Large intestine (tissue), 3 donors: ENCODE data around the gene TXNDC11. TPM values are rescaled to one million over a fixed set of nuclear protein-coding genes. Genes with fewer than 3 reads are reported as not detected.
A peak's percentile ranks its signal among the peaks of the same experiment; 100 is the strongest.

ENCODE experiments used
- DNase-seq, 2 donors: peaks; one replicate each; pipeline versions ENCODE4 v3.0.0 to v3.0.0-alpha.2; 2013
- H3K27ac ChIP-seq: one replicate; pipeline ENCODE4 v1.5.1; 2013; ENCODE audit warnings: low read length
- H3K27me3 ChIP-seq: 2 replicates; pipeline ENCODE4 v1.6.1; 2013; ENCODE audit warnings: low read length; ENCODE audit not compliant: control insufficient read depth, insufficient read depth
- H3K36me3 ChIP-seq: 2 replicates; pipeline ENCODE4 v1.6.1; 2013; ENCODE audit warnings: low read length; ENCODE audit not compliant: control insufficient read depth, insufficient read depth
- H3K4me1 ChIP-seq: one replicate; pipeline ENCODE4 v1.6.1; 2013; ENCODE audit warnings: low read length; ENCODE audit not compliant: control insufficient read depth, insufficient read depth
- H3K4me3 ChIP-seq: one replicate; pipeline ENCODE4 v1.5.1; 2013; ENCODE audit warnings: low read length
- H3K9me3 ChIP-seq: one replicate; pipeline ENCODE4 v1.6.1; 2013; ENCODE audit warnings: mild to moderate bottlenecking, low read depth, low read length, moderate library complexity; ENCODE audit not compliant: control insufficient read depth
- WGBS: methylation state at CpG from one replicate; pipeline ENCODE4 v1.1.5; 2013; ENCODE audit warnings: low lambda C conversion rate; ENCODE audit not compliant: insufficient coverage; 5-methylcytosine and 5-hydroxymethylcytosine counted together
- polyA plus RNA-seq: library from polyadenylated mRNA; unstranded; fragments of 120-200 nt; gene quantifications from one replicate; pipeline ENCODE4 v1.2.1, GENCODE V29; 2013

TXNDC11 gene
- polyA plus RNA-seq, 1 donor = 42.5 TPM

DNA sequence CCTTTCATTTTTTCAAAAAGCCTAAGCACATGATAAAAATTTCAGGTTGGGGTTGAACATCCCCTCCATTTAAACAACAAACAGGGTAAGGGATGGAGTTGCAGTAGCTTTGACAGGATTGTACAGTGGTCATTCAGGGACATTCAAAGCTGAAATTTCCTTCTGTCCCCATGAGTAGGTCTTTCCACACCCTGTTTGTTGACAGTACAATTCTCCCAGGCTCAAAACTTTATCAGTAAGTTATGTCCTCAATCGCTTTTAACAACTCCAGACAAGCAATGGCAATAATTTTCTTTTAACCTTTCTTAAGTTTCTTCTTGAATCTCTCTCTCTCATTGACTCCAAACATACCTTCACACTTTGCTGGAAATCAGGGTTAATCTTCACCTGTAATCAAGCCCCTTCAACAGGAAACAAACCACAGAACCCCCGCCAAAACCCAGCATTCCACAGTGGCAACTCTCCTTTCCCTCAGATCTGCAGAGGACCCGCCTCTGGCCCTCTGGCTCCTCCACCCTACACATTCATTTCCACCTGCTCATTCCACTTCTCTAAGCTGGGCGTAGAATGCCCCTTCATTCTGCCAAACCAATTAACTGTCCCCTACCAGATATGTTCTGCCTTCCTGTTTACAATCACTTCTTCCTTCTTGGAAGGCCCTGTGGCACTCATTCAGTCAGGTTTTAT is 20.7 kb downstream of the TXNDC11 start:
- WGBS = 43% methylated on average over 2 of the region's 4 CpGs
- peaks cover 4% of the 10 kb centered on the region for H3K4me1 ChIP-seq
- no peak for DNase-seq
- H3K36me3 ChIP-seq = peaks cover 41% of the 10 kb centered on the region
- H3K9me3 ChIP-seq = no peaks in the 10 kb centered on the region
- H3K4me3 ChIP-seq = no peak overlapping the region
- H3K27me3 ChIP-seq = no peaks in the 10 kb centered on the region
- no peak overlapping the region for H3K27ac ChIP-seq

DNA sequence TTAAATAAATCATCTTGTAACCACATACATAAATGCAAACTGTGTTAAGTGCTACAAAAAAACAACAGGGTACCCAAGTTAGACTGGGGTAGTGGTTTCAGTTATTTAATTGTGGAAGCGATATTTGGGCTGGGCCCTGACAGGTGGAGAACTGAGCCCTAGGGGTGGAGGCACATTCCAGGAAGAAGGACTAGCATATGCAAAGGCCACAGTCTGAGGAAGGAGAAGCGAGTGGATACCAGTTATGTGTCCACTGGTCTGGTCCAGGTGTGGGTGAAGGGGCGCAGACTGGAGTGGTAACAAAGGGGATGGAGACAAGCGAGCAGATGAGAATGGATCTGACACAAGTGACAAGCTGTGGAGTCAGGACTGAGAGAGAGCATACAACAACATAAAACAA is 22.9 kb downstream of the TXNDC11 start:
- H3K27me3 ChIP-seq = no peaks in the 10 kb centered on the region
- peak overlapping the region; percentile 21 for H3K27ac ChIP-seq
- DNase-seq = no peak
- H3K4me1 ChIP-seq = peaks cover 6% of the 10 kb centered on the region
- no peak overlapping the region for H3K4me3 ChIP-seq
- 100% methylated on average over 2 of the region's 4 CpGs for WGBS
- peaks cover 40% of the 10 kb centered on the region for H3K36me3 ChIP-seq
- no peaks in the 10 kb centered on the region for H3K9me3 ChIP-seq

DNA sequence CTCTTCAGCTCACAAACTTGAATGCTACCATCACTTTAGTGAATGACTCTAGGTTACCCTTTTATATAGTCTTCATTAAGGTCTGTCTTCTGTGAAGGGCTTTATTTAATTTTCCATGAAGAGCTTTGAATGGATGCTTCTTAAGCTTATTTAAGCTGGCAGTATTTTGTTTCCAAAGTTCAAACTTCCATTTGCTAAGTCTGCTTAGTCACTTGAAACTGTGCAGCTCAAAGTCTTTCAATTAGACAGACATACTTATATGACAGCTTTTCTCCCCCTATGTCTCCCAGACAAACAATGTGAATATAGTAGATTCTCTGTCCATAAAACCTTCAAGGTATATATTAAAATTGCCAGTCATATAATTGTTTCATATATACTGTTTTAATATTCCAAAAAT is 23.5 kb downstream of the TXNDC11 start:
- H3K4me1 ChIP-seq = peaks cover 6% of the 10 kb centered on the region
- no peaks in the 10 kb centered on the region for H3K9me3 ChIP-seq
- no peaks in the 10 kb centered on the region for H3K27me3 ChIP-seq
- H3K4me3 ChIP-seq = no peak overlapping the region
- peaks cover 36% of the 10 kb centered on the region for H3K36me3 ChIP-seq
- peak overlapping the region; percentile 21 for H3K27ac ChIP-seq
- peak in 1 of 2 donors; percentile 38 for DNase-seq

DNA sequence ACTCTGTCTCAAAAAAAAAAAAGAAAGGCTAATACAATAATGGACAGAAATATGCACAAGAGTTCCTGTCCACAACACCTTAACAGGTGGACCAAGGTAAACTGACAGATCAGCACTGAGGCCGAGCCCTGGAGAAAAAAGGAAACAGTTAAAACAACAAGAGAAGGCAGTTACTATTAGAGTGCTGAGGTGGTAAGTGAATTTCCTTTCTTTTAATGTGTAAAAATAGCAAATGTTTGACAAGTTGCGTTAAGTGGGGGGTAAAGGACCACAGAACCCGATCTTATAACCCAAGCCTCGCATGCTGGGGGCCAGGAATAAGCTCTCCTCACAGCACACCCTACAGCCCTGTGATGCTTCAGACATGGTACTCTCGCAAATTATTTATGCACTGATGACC is 24.8 kb downstream of the TXNDC11 start:
- H3K4me1 ChIP-seq = peaks cover 6% of the 10 kb centered on the region
- DNase-seq = no peak
- 67% methylated on average over 1 of the region's 5 CpGs for WGBS
- no peak overlapping the region for H3K4me3 ChIP-seq
- no peak overlapping the region for H3K27ac ChIP-seq
- H3K27me3 ChIP-seq = no peaks in the 10 kb centered on the region
- peaks cover 42% of the 10 kb centered on the region for H3K36me3 ChIP-seq
- no peaks in the 10 kb centered on the region for H3K9me3 ChIP-seq

DNA sequence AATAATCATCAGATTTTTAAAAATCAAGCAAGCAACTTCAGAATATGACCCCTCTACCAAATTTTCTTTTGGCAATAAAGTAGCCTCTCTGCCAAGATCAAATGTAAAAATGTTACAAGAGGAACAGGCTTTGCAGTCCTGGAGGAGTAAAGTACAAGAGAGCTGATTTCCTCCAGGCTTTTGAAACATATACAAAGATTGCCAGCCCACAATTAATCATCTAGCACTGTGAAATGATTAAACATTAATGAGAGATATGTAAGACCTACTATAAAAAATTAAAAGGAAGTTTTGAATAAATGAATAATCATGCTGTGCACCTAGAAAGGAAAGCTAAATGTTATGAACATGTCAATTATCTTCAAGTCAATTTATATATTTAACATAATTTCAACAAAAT is 26.3 kb downstream of the TXNDC11 start:
- Histone ChIP-seq H3K9me3 (no peaks in the 10 kb centered on the region), H3K36me3 (peaks cover 46% of the 10 kb centered on the region), H3K4me1 (peaks cover 6% of the 10 kb centered on the region), H3K4me3 (no peak overlapping the region), H3K27ac (peak overlapping the region; percentile 38), H3K27me3 (no peaks in the 10 kb centered on the region)
- peak in 1 of 2 donors; percentile 51 for DNase-seq

DNA sequence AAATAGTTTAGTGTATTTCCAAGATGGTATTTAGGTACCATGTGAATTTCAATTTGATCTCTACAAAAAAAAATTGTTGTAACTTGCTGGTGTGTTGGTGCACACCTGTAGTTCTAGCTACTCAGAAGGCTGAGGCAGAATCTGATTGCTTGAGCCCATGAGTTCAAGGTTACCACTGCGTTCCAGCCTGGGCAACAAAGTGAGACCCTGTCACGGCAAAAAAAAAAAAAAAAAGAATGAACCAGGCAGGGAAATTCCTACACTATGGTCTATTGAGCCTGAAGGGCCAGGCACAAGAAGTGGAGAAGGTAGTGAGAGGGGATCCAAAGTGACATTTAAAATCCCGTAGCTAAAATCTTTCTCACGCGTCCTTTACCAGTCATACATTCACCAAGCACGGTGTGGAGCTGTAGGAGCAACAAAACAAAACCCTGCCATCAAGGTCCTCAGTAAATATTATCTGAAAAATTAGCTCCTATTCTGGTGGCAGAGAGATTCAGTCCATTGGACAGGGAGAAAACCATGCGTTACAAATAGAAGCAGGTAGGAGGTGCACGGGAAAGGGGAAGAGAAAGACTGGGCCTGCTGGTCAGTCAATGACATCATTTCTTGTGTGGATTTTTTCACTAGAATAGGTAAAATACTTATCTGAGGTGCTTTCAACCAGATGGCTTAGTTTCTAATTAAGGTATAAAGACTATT is 27.3 kb downstream of the TXNDC11 start:
- Histone ChIP-seq H3K27ac (no peak overlapping the region), H3K27me3 (no peaks in the 10 kb centered on the region), H3K4me1 (peaks cover 6% of the 10 kb centered on the region), H3K4me3 (no peak overlapping the region), H3K36me3 (peaks cover 47% of the 10 kb centered on the region), H3K9me3 (no peaks in the 10 kb centered on the region)
- no peak for DNase-seq
- WGBS = 85% methylated on average over 4 of the region's 8 CpGs

DNA sequence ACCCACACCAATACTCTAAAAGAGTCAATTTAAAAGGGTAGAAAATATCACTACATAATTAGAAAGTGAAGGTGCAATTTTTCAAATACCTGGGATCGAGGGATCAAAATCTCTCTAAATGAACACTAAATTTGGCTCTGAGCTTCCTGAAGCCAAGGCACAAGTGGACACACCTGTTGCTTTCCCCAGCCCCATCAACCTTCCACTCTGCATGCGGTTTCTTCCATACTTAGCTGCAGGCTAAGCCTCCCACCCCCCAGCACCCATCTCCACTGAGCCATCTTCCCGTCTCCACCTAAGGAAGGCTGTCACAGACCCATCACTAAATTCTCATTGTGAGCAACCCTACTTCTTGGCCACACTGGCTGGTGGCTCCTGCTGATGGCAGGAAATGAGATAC is 30.5 kb downstream of the TXNDC11 start:
- H3K9me3 ChIP-seq = no peaks in the 10 kb centered on the region
- H3K36me3 ChIP-seq = peaks cover 40% of the 10 kb centered on the region
- no peak for DNase-seq
- H3K27me3 ChIP-seq = no peaks in the 10 kb centered on the region
- H3K4me3 ChIP-seq = no peak overlapping the region
- WGBS = 100% methylated on average over 1 of the region's 3 CpGs
- no peak overlapping the region for H3K27ac ChIP-seq
- peaks cover 6% of the 10 kb centered on the region for H3K4me1 ChIP-seq

DNA sequence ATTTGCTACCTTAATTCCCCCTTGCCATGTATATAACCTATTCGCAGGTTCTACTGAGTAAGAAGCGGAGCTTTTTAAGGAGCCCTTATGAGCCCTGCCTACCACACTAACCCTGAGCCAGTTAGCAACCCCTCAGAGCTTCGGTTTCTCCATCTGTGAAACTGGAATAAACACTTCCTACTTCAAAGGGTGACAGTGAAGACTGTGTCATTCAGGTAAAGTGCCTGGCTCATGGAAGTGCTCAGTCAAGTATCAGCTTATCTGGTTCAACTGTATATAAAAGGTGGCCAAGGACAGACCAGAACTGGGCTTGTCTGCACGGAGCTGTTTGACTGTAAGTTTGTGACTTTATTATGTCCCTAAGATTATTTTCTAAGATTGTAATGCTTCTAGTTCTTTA is 31.0 kb downstream of the TXNDC11 start:
- Histone ChIP-seq H3K27ac (no peak overlapping the region), H3K27me3 (no peaks in the 10 kb centered on the region), H3K4me3 (no peak overlapping the region), H3K9me3 (no peaks in the 10 kb centered on the region), H3K4me1 (peaks cover 6% of the 10 kb centered on the region), H3K36me3 (peaks cover 40% of the 10 kb centered on the region)
- WGBS = no CpG with 5 or more reads among the region's 4 CpGs
- no peak for DNase-seq

DNA sequence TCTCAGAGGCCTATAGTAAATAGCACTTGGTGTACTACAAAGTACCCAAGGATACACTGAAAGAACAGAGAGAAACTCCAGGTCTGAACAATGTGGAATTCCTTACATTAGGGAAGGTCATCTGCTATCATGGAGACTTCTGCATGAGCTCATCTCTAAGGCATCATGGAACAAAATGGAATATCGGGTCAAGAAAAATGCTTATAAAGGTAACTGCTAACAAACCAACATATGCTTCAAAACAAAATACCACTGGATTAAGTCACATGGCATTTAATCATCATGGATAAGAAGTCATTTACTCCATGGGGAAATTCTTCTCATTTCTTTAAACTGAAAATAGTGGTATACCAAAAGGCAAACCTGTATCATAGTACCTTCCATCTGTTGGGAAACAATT is 34.2 kb downstream of the TXNDC11 start:
- H3K4me3 ChIP-seq = no peak overlapping the region
- no peak for DNase-seq
- no peaks in the 10 kb centered on the region for H3K27me3 ChIP-seq
- H3K4me1 ChIP-seq = no peaks in the 10 kb centered on the region
- H3K36me3 ChIP-seq = peaks cover 33% of the 10 kb centered on the region
- WGBS = no CpG with 5 or more reads among the region's 1 CpG
- H3K27ac ChIP-seq = no peak overlapping the region
- H3K9me3 ChIP-seq = no peaks in the 10 kb centered on the region

DNA sequence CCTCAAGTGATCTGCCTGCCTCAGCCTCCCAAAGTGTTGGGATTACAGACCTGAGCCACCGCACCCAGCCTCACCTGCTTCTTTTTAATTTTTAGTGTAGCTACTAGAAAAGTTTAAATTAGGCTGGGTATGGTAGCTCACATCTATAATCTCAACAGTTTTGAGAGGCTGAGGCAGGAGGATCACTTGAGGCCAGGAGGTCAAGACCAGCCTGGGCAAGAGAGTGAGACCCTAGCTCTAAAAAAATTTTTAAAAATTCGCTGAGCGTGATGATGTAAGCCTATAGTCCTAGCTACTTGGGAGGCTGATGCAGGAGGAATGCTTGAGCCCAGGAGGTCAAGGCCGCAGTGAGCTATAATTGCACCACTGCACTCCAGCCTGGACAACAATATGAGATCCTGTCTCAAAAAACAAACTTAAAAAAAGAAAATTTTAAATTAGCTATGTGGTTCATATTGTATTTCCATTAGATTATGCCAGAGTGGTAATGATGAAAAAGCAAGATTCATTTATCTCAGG is 34.9 kb downstream of the TXNDC11 start:
- Histone ChIP-seq H3K27ac (no peak overlapping the region), H3K9me3 (no peaks in the 10 kb centered on the region), H3K4me3 (no peak overlapping the region), H3K36me3 (peaks cover 30% of the 10 kb centered on the region), H3K27me3 (no peaks in the 10 kb centered on the region), H3K4me1 (no peaks in the 10 kb centered on the region)
- no peak for DNase-seq
- WGBS = no CpG with 5 or more reads among the region's 4 CpGs
